ENCODE results near the gene SYT7. TPM values are rescaled to one million over a fixed set of nuclear protein-coding genes. Genes with fewer than 3 reads are reported as not detected.
A peak's percentile ranks its signal among the peaks of the same experiment; 100 is the strongest.

SYT7 gene
- total and polyA plus RNA-seq, 11 donors = 12.4 to 34.7 (median 17.4) TPM

GRCh38 chr11:61589961-61590360 is 9.1 kb upstream of the SYT7 start:
- DNase-seq (no peak), ATAC-seq (no peak)
- TF ChIP-seq, protein P1, sequence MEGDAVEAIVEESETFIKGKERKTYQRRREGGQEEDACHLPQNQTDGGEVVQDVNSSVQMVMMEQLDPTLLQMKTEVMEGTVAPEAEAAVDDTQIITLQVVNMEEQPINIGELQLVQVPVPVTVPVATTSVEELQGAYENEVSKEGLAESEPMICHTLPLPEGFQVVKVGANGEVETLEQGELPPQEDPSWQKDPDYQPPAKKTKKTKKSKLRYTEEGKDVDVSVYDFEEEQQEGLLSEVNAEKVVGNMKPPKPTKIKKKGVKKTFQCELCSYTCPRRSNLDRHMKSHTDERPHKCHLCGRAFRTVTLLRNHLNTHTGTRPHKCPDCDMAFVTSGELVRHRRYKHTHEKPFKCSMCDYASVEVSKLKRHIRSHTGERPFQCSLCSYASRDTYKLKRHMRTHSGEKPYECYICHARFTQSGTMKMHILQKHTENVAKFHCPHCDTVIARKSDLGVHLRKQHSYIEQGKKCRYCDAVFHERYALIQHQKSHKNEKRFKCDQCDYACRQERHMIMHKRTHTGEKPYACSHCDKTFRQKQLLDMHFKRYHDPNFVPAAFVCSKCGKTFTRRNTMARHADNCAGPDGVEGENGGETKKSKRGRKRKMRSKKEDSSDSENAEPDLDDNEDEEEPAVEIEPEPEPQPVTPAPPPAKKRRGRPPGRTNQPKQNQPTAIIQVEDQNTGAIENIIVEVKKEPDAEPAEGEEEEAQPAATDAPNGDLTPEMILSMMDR (IDR thresholded peaks at IDR 0.05) = no peak
- no peak for TF ChIP-seq POLR2A (IDR thresholded peaks at IDR 0.05)
- Histone ChIP-seq H3K4me3 (no peak overlapping the region), H3K9me3 (no peaks in the 10 kb centered on the region), H3K36me3 (no peaks in the 10 kb centered on the region), H3K4me1 (peaks cover 0 to 33% (median 19%) of the 10 kb centered on the region in 12 donors), H3K27me3 (peaks cover 0 to 24% (median 0%) of the 10 kb centered on the region in 9 donors), H3K27ac (no peak overlapping the region)
- 94 to 100% (median 98%) methylated on average over 5 of the region's 5 CpGs for WGBS, 4 donors
- intact Hi-C loops (cut with DNase I) = no loop called here

DNA sequence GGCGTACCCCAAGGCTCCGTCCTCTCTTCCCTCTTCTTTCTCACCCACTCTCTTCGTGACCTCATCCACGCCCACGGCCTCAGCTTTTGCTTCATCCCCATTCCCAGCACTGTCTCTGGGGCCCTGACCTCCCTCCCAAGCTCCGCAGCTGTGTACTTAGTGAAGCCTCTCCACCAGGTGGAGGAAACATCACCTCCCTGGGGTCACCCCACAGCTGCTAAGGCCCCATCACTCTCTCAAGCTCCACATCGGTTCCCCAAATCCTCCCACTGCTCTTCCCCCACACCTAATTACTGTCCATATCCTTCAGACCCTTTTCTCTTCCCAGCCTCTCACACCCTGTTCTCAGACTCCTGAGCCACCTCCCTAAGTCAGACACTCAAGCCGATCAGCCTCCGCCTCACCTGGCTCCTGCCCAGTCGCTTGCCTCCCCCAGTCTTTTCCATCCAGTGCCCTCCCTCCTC is 7.9 kb upstream of the SYT7 start:
- H3K36me3 ChIP-seq = no peaks in the 10 kb centered on the region
- H3K4me1 ChIP-seq = peaks cover 0 to 25% (median 16%) of the 10 kb centered on the region in 12 donors
- peak overlapping the region in 10 of 12 donors; percentile 51 to 65 (median 58) for H3K4me3 ChIP-seq
- DNase-seq (peak in 4 of 5 donors; percentile 62 to 91 (median 72)), ATAC-seq (peak; percentile 27 to 82 (median 64))
- TF ChIP-seq, protein P1 (IDR thresholded peaks at IDR 0.05) = no peak
- TF ChIP-seq POLR2A (IDR thresholded peaks at IDR 0.05) = no peak
- 43 to 55% (median 50%) methylated on average over 10 of the region's 10 CpGs for WGBS, 4 donors
- intact Hi-C loops (cut with DNase I) = no loop called here
- peaks cover 0 to 24% (median 0%) of the 10 kb centered on the region in 9 donors for H3K27me3 ChIP-seq
- peak overlapping the region in 10 of 12 donors; percentile 67 to 86 (median 80) for H3K27ac ChIP-seq
- no peaks in the 10 kb centered on the region for H3K9me3 ChIP-seq

GRCh38 chr11:61587951-61588727 is 7.3 kb upstream of the SYT7 start:
- ATAC-seq (peak; percentile 19 to 78 (median 59)), DNase-seq (peak; percentile 59 to 85 (median 72))
- Histone ChIP-seq H3K4me1 (peaks cover 0 to 25% (median 16%) of the 10 kb centered on the region in 12 donors), H3K9me3 (no peaks in the 10 kb centered on the region), H3K27ac (peak overlapping the region; percentile 6 to 86 (median 80)), H3K27me3 (peaks cover 0 to 28% (median 0%) of the 10 kb centered on the region in 9 donors), H3K4me3 (peak overlapping the region; percentile 34 to 65 (median 58)), H3K36me3 (no peaks in the 10 kb centered on the region)
- WGBS, 4 donors = 5% methylated on average over 20 to 29 of the region's 30 CpGs
- TF ChIP-seq, protein P1 (IDR thresholded peaks at IDR 0.05) = peak in 4 of 12 donors; percentile 23 to 47 (median 38)
- TF ChIP-seq POLR2A (IDR thresholded peaks at IDR 0.05) = no peak
- intact Hi-C loops (cut with DNase I) = no loop called here

GRCh38 chr11:61587541-61587941 is 6.7 kb upstream of the SYT7 start:
- Histone ChIP-seq H3K4me3 (peak overlapping the region; percentile 34 to 65 (median 58)), H3K27ac (peak overlapping the region; percentile 6 to 86 (median 80)), H3K4me1 (peaks cover 0 to 25% (median 16%) of the 10 kb centered on the region in 12 donors), H3K9me3 (no peaks in the 10 kb centered on the region), H3K36me3 (no peaks in the 10 kb centered on the region), H3K27me3 (peaks cover 0 to 33% (median 0%) of the 10 kb centered on the region in 9 donors)
- peak; percentile 48 to 77 (median 74) for ATAC-seq
- DNase-seq = peak; percentile 70 to 80 (median 72)
- 0 to 1% (median 1%) methylated on average over 15 to 41 of the region's 41 CpGs for WGBS, 4 donors
- intact Hi-C loops (cut with DNase I) = no loop called here
- TF ChIP-seq POLR2A (IDR thresholded peaks at IDR 0.05) = peak in 1 of 2 donors; percentile 30
- TF ChIP-seq, protein P1 (IDR thresholded peaks at IDR 0.05) = no peak

Measured in heart left ventricle (tissue), 16 donors.